Stimulated activated CD4-positive, alpha-beta T cell treated with anti-CD3 and anti-CD28 coated beads, Interleukin-2, amount 100 ng/mL, for 24 hours (primary cell): ENCODE measurements around the gene TBC1D5.

Source experiments
- DNase-seq, 2 donors: peaks; one replicate each; pipeline ENCODE4 v3.0.0-alpha.2; 2020

The TBC1D5 gene

GRCh38 chr3:17333893-17334292 is 408.5 kb downstream of the TBC1D5 start:
- no peak for DNase-seq

- DNase-seq = no peak
Measured at GRCh38 chr3:17333446-17333845, 409.0 kb downstream of the TBC1D5 start.

- DNase-seq = no peak
Measured at GRCh38 chr3:17330660-17331059, 411.8 kb downstream of the TBC1D5 start.

- no peak for DNase-seq
Measured at GRCh38 chr3:17329927-17330326, 412.5 kb downstream of the TBC1D5 start.

- no peak for DNase-seq
Measured at GRCh38 chr3:17322106-17322793, 420.2 kb downstream of the TBC1D5 start.

GRCh38 chr3:17320266-17320665 is 422.2 kb downstream of the TBC1D5 start:
- DNase-seq = no peak

GRCh38 chr3:17315897-17316296 is 426.5 kb downstream of the TBC1D5 start:
- no peak for DNase-seq

- no peak for DNase-seq
Measured at GRCh38 chr3:17314171-17314570, 428.3 kb downstream of the TBC1D5 start.

- no peak for DNase-seq
Measured at GRCh38 chr3:17313746-17314145, 428.7 kb downstream of the TBC1D5 start.

GRCh38 chr3:17310983-17311382 is 431.4 kb downstream of the TBC1D5 start:
- no peak for DNase-seq

GRCh38 chr3:17307887-17308286 is 434.5 kb downstream of the TBC1D5 start:
- no peak for DNase-seq

- no peak for DNase-seq
Measured at GRCh38 chr3:17307482-17307881, 434.9 kb downstream of the TBC1D5 start.

- DNase-seq = no peak
Measured at GRCh38 chr3:17304969-17305368, 437.5 kb downstream of the TBC1D5 start.

- no peak for DNase-seq
Measured at GRCh38 chr3:17302774-17303173, 439.7 kb downstream of the TBC1D5 start.

- no peak for DNase-seq
Measured at GRCh38 chr3:17302170-17302569, 440.3 kb downstream of the TBC1D5 start.

- DNase-seq = no peak
Measured at GRCh38 chr3:17301271-17301670, 441.2 kb downstream of the TBC1D5 start.

- DNase-seq = no peak
Measured at GRCh38 chr3:17300441-17300840, 442.0 kb downstream of the TBC1D5 start.

GRCh38 chr3:17298038-17298437 is 444.4 kb downstream of the TBC1D5 start:
- no peak for DNase-seq

GRCh38 chr3:17292556-17292955 is 449.9 kb downstream of the TBC1D5 start:
- no peak for DNase-seq

- no peak for DNase-seq
Measured at GRCh38 chr3:17290894-17291293, 451.5 kb downstream of the TBC1D5 start.

- DNase-seq = no peak
Measured at GRCh38 chr3:17288839-17289399, 453.5 kb downstream of the TBC1D5 start.

GRCh38 chr3:17287006-17287689 is 455.3 kb downstream of the TBC1D5 start:
- no peak for DNase-seq

- DNase-seq = no peak
Measured at GRCh38 chr3:17278006-17278405, 464.4 kb downstream of the TBC1D5 start.

- DNase-seq = no peak
Measured at GRCh38 chr3:17266846-17267245, 475.6 kb downstream of the TBC1D5 start.
